ENCODE results near the gene UBN1.

Gene UBN1

GRCh38 chr16:4862639-4863038, 15.4 kb downstream of the UBN1 start:
- no peaks in the 10 kb centered on the region for H3K27me3 ChIP-seq
- TF ChIP-seq CTCF (IDR thresholded peaks at IDR 0.05) = no peak
- H3K9me3 ChIP-seq = no peaks in the 10 kb centered on the region
- peaks cover 64% of the 10 kb centered on the region for H3K36me3 ChIP-seq
- peak overlapping the region; percentile 49 to 50 for H3K4me3 ChIP-seq (ENCODE audit: low read depth in 1 of 2, low read length in 1 of 2)
- peaks cover 70 to 71% of the 10 kb centered on the region in 2 experiments for H3K4me1 ChIP-seq (ENCODE audit: control insufficient read depth in 1 of 2, insufficient read depth in 1 of 2, low read depth in 1 of 2, low read length in 1 of 2)
- H3K27ac ChIP-seq = peak overlapping the region; percentile 95

GRCh38 chr16:4864728-4865127, 17.4 kb downstream of the UBN1 start:
- peak overlapping the region; percentile 95 for H3K27ac ChIP-seq
- peaks cover 64% of the 10 kb centered on the region for H3K36me3 ChIP-seq
- no peak for TF ChIP-seq CTCF (IDR thresholded peaks at IDR 0.05)

GRCh38 chr16:4865231-4865860, 18.1 kb downstream of the UBN1 start:
- peaks cover 64% of the 10 kb centered on the region for H3K36me3 ChIP-seq
- TF ChIP-seq CTCF (IDR thresholded peaks at IDR 0.05) = no peak
- H3K4me1 ChIP-seq (ENCODE audit: control insufficient read depth in 1 of 2, insufficient read depth in 1 of 2, low read depth in 1 of 2, low read length in 1 of 2) = peaks cover 93 to 95% of the 10 kb centered on the region in 2 experiments
- H3K4me3 ChIP-seq (ENCODE audit: low read depth in 1 of 2, low read length in 1 of 2) = peak overlapping the region in 1 of 2 experiments; percentile 49
- no peaks in the 10 kb centered on the region for H3K27me3 ChIP-seq
- no peaks in the 10 kb centered on the region for H3K9me3 ChIP-seq
- H3K27ac ChIP-seq = peak overlapping the region; percentile 95

More at GRCh38 chr16:4864728-4865127, 17.4 kb downstream of the UBN1 start:
- peaks cover 91% of the 10 kb centered on the region in 2 experiments for H3K4me1 ChIP-seq (ENCODE audit: control insufficient read depth in 1 of 2, insufficient read depth in 1 of 2, low read depth in 1 of 2, low read length in 1 of 2)
- H3K4me3 ChIP-seq (ENCODE audit: low read depth in 1 of 2, low read length in 1 of 2) = peak overlapping the region; percentile 49 to 50
- no peaks in the 10 kb centered on the region for H3K27me3 ChIP-seq
- no peaks in the 10 kb centered on the region for H3K9me3 ChIP-seq

- H3K27me3 ChIP-seq = no peaks in the 10 kb centered on the region
- peaks cover 64% of the 10 kb centered on the region for H3K36me3 ChIP-seq
- H3K4me1 ChIP-seq (ENCODE audit: control insufficient read depth in 1 of 2, insufficient read depth in 1 of 2, low read depth in 1 of 2, low read length in 1 of 2) = peaks cover 80 to 85% of the 10 kb centered on the region in 2 experiments
- H3K27ac ChIP-seq = peak overlapping the region; percentile 81
- no peak overlapping the region for H3K4me3 ChIP-seq (ENCODE audit: low read depth in 1 of 2, low read length in 1 of 2)
- no peaks in the 10 kb centered on the region for H3K9me3 ChIP-seq
- TF ChIP-seq CTCF (IDR thresholded peaks at IDR 0.05) = no peak
These were observed 19.3 kb downstream of the UBN1 start for GRCh38 chr16:4866586-4866985.

GRCh38 chr16:4868026-4868425, 20.7 kb downstream of the UBN1 start:
- no peak for TF ChIP-seq CTCF (IDR thresholded peaks at IDR 0.05)
- Histone ChIP-seq H3K4me1 (ENCODE audit: control insufficient read depth in 1 of 2, insufficient read depth in 1 of 2, low read depth in 1 of 2, low read length in 1 of 2) (peaks cover 66 to 75% of the 10 kb centered on the region in 2 experiments), H3K9me3 (no peaks in the 10 kb centered on the region), H3K4me3 (ENCODE audit: low read depth in 1 of 2, low read length in 1 of 2) (no peak overlapping the region), H3K36me3 (peaks cover 65% of the 10 kb centered on the region), H3K27ac (peak overlapping the region; percentile 81), H3K27me3 (no peaks in the 10 kb centered on the region)
